Measurements from ENCODE around the gene ZMIZ2. TPM values are rescaled to one million over a fixed set of nuclear protein-coding genes. Genes with fewer than 3 reads are reported as not detected.

The ZMIZ2 gene
- total and polyA plus RNA-seq, 9 of the 15 experiments (the other 6 are each of a cell fraction or from before 2014, with no cell fraction given) = 0.13 to 40.3 (median 4.9) TPM

- TF ChIP-seq ZNF407 (IDR thresholded peaks at IDR 0.05; ENCODE audit: low read depth) (no peak), ZNF280A (IDR thresholded peaks at IDR 0.05; ENCODE audit: low read depth, partially characterized antibody) (no peak), ELK3 (CRISPR knock-in tag; IDR thresholded peaks at IDR 0.05) (no peak), PHB2 (IDR thresholded peaks at IDR 0.05; ENCODE audit: low read depth) (no peak), PATZ1 (CRISPR knock-in tag; IDR thresholded peaks at IDR 0.05; ENCODE audit: borderline replicate concordance) (no peak), HES1 (IDR thresholded peaks at IDR 0.05; ENCODE audit: low read depth) (no peak), FOXA1 (IDR thresholded peaks at IDR 0.05; ENCODE audit: borderline replicate concordance) (no peak), ZNF217 (CRISPR knock-in tag; IDR thresholded peaks at IDR 0.05) (no peak), THRA (IDR thresholded peaks at IDR 0.05) (no peak), CCAR2 (IDR thresholded peaks at IDR 0.05; ENCODE audit: low read depth, low read length) (no peak), ETS2 (tag; IDR thresholded peaks at IDR 0.05; ENCODE audit: borderline replicate concordance, poor library complexity, severe bottlenecking) (no peak)
These were observed 62.9 kb downstream of the ZMIZ2 start (continued) for GRCh38 chr7:44811571-44811970.
